Measurements from ENCODE around the gene PRPF31. TPM values are rescaled to one million over a fixed set of nuclear protein-coding genes. Genes with fewer than 3 reads are reported as not detected.
A peak's percentile ranks its signal among the peaks of the same experiment; 100 is the strongest.

The PRPF31 gene
- total RNA-seq, 1 experiment from 2014 or later: 106 TPM

DNA sequence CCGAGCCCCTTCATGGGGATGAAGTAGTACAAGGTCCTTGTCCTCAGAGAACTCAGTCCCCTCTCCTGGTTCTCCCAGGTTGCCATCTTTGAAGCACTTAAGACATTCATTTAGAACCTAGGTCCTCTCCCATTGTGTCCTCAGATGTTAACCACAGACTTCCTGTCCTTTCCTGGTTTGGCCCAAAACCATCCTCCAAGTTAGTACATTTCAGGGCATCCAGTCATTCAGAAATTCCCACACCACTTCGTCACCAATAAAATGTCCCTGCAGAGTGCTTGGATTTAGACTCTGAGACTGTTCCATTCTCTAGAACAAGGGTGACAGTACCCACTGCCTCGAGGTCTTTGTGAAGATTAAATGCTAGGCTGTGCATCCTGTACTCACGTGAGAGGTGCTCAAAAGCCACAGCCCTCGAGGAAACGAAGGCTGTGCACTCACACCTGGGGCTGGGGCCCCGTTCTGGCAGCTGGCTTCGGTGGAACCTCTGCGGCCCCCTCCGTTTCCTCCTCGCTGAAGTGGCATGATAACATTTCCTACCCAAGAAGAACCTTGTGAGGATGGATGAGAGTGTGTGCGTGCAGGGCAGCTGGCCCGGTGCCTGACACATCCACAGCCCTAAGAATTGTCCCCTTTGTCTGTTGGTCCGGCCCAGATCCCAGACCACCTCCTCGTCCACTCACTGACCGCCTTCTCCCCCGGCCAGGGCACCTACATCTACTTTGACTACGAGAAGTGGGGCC is 39.2 kb downstream of the PRPF31 start:
- no peaks in the 10 kb centered on the region for H3K9me3 Mint-ChIP-seq (ENCODE audit: low read depth, unreplicated experiment)
- peaks cover 18% of the 10 kb centered on the region for H3K4me1 Mint-ChIP-seq (ENCODE audit: low read depth, unreplicated experiment)
- peaks cover 98% of the 10 kb centered on the region for H3K36me3 Mint-ChIP-seq (ENCODE audit: insufficient read depth, unreplicated experiment)
- H3K27me3 Mint-ChIP-seq (ENCODE audit: unreplicated experiment): no peaks in the 10 kb centered on the region
- no peak overlapping the region for H3K4me3 Mint-ChIP-seq (ENCODE audit: low read depth, unreplicated experiment)
- CTCF ChIA-PET: no interaction called here
- DNase-seq: no peak
- no peak for TF ChIP-seq CTCF (IDR thresholded peaks at IDR 0.05; ENCODE audit: unreplicated experiment)
- peak overlapping the region; percentile 33 for H3K27ac Mint-ChIP-seq (ENCODE audit: unreplicated experiment)
- intact Hi-C loops (cut with micrococcal nuclease; ENCODE audit: unreplicated experiment): no loop called here
- BruUV-seq (replicated peaks): no TSS peak

DNA sequence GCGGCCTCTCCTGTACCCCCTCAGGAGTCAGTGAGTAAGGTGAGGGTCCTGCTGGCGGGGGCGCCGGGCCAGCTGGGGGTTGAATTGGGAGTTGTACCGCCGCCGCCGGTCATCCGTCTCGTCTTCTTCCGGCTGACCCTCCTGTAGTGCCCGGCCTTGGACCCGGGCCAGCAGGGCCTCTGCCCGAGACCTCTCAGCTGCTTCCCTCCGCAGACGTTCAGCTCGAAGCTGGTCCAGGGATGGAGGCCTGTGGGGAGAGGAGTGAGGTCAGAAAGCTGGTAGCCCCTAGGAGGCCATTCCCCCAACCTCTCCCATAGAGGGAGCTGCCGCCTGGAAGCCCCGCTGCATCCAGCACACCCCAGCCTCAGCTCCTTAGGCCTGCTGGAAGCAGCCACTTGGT is 40.1 kb downstream of the PRPF31 start:
- CTCF ChIA-PET: no interaction called here
- no peak overlapping the region for H3K4me3 Mint-ChIP-seq (ENCODE audit: low read depth, unreplicated experiment)
- no TSS peak for BruUV-seq (replicated peaks)
- H3K27me3 Mint-ChIP-seq (ENCODE audit: unreplicated experiment): no peaks in the 10 kb centered on the region
- intact Hi-C loops (cut with micrococcal nuclease; ENCODE audit: unreplicated experiment): no loop called here
- no peak for TF ChIP-seq CTCF (IDR thresholded peaks at IDR 0.05; ENCODE audit: unreplicated experiment)
- no peak for DNase-seq
- H3K27ac Mint-ChIP-seq (ENCODE audit: unreplicated experiment): no peak overlapping the region
- no peaks in the 10 kb centered on the region for H3K9me3 Mint-ChIP-seq (ENCODE audit: low read depth, unreplicated experiment)
- peaks cover 98% of the 10 kb centered on the region for H3K36me3 Mint-ChIP-seq (ENCODE audit: insufficient read depth, unreplicated experiment)
- H3K4me1 Mint-ChIP-seq (ENCODE audit: low read depth, unreplicated experiment): peaks cover 23% of the 10 kb centered on the region

GRCh38 chr19:54156490-54156889 is 40.9 kb downstream of the PRPF31 start:
- peak overlapping the region; percentile 10 for H3K4me3 Mint-ChIP-seq (ENCODE audit: low read depth, unreplicated experiment)
- H3K27ac Mint-ChIP-seq (ENCODE audit: unreplicated experiment): peak overlapping the region; percentile 69
- no TSS peak for BruUV-seq (replicated peaks)
- H3K36me3 Mint-ChIP-seq (ENCODE audit: insufficient read depth, unreplicated experiment): peaks cover 98% of the 10 kb centered on the region
- peaks cover 30% of the 10 kb centered on the region for H3K4me1 Mint-ChIP-seq (ENCODE audit: low read depth, unreplicated experiment)
- no peaks in the 10 kb centered on the region for H3K9me3 Mint-ChIP-seq (ENCODE audit: low read depth, unreplicated experiment)
- no peak for TF ChIP-seq CTCF (IDR thresholded peaks at IDR 0.05; ENCODE audit: unreplicated experiment)
- no peak for DNase-seq
- CTCF ChIA-PET: no interaction called here
- H3K27me3 Mint-ChIP-seq (ENCODE audit: unreplicated experiment): no peaks in the 10 kb centered on the region
- intact Hi-C loops (cut with micrococcal nuclease; ENCODE audit: unreplicated experiment): no loop called here

DNA sequence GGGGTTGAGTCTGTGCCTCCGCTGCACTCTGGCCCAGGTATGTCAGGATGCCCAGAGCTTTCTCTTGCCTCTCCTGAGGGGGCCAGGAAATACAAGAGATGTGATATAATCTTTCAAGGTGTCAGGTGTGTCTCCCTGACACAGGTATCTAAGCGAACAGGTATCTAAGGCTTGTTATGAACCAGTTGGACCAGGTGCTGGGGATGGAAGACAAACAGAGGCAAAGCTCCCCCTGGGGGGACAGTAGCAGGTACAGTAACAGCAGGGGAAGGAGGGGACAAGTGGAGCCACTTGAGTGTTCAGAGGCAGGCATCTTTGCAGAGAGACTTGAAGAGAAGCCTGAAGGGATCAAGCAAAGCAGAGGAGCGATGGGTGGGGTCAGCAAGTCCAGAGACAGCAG is 41.4 kb downstream of the PRPF31 start:
- H3K36me3 Mint-ChIP-seq (ENCODE audit: insufficient read depth, unreplicated experiment): peaks cover 98% of the 10 kb centered on the region
- no peaks in the 10 kb centered on the region for H3K27me3 Mint-ChIP-seq (ENCODE audit: unreplicated experiment)
- H3K4me1 Mint-ChIP-seq (ENCODE audit: low read depth, unreplicated experiment): peaks cover 30% of the 10 kb centered on the region
- peak overlapping the region; percentile 10 for H3K4me3 Mint-ChIP-seq (ENCODE audit: low read depth, unreplicated experiment)
- no peak for DNase-seq
- BruUV-seq (replicated peaks): no TSS peak
- no peaks in the 10 kb centered on the region for H3K9me3 Mint-ChIP-seq (ENCODE audit: low read depth, unreplicated experiment)
- intact Hi-C loops (cut with micrococcal nuclease; ENCODE audit: unreplicated experiment): no loop called here
- peak overlapping the region; percentile 69 for H3K27ac Mint-ChIP-seq (ENCODE audit: unreplicated experiment)
- CTCF ChIA-PET: interaction anchor here (1.1 kb wide), 1 partner anchor 19 kb away, joined by 3 read pairs; the partner anchor contains the start of gene CNOT3
- no peak for TF ChIP-seq CTCF (IDR thresholded peaks at IDR 0.05; ENCODE audit: unreplicated experiment)

Data from Calu3 (cell line).